HG03280 (cell line): ENCODE measurements around the gene OR6Y1.

Experiments
- ATAC-seq: cut with Tn5 transposase; IDR thresholded peaks from one replicate; pipeline ENCODE4 v1.9.1; 2021; ENCODE audit warnings: mild to moderate bottlenecking, moderate library complexity; ENCODE audit not compliant: unreplicated experiment

The OR6Y1 gene

DNA sequence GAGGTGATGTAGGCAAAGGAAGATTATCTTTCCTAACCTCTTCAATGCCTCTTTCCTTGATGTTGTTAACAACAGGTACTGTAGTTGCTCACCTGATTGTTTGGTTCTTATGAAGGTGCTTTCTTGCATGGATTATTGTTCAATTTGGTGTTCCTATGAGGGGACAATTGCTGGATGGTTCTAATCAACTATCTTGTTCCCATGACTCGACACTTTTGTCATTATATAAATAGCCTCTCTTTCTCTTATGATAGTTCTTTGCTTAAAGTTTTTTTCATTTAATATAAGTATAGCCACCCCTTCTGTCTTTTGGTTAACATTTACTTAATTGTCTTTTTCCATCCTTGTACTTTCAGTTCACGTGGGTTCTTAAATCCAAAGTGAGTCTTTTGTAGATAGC is 46.7 kb downstream of the OR6Y1 start:
- no peak for ATAC-seq

DNA sequence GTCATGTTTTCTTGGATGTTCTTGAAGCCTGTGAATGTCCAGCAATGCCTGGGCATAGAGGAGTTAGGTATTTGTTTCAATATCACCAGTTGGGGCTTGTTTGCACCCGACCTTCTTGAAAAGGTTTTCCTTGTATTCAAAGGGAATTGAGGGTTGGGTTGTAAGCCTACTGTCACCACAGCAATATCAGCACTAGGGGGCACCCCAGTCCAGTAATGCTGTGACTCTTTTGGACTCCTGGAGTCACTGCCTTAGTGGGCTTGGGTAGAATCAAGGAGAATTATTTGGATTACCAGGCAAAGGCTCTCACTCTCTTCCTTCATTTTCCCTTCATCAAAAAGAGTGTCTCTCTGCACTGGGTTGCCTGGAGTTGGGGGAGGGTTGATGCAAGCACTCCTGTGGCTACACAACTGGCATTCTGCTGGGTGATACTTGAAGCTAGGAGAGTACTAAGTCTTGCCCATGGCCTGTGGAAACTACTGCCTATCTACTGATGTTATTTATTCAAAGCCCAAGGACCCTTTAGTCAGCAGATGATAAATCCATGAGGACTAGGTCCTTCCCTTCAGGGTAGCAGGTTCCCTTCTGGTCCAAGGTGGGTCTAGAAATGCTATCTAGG is 47.7 kb downstream of the OR6Y1 start:
- ATAC-seq: no peak

DNA sequence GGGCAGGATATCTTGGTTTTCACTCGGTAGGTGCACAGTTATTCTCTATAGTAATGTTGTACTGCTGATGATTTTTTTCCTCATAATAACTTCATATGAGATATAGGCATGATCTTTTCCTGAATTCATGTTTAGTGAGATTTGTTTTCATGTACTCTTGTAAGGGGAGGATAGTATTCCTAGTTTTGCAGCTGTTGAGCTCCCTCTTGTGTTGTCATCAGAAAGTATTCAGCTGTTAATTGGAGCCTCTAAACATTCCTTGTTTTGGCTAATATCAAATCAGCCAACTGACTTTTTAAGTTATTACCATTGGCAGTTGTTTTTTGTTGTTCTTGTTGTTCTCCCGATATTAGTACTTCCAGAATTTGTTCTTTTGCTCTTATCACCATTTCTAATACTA is 57.8 kb downstream of the OR6Y1 start:
- ATAC-seq: no peak

DNA sequence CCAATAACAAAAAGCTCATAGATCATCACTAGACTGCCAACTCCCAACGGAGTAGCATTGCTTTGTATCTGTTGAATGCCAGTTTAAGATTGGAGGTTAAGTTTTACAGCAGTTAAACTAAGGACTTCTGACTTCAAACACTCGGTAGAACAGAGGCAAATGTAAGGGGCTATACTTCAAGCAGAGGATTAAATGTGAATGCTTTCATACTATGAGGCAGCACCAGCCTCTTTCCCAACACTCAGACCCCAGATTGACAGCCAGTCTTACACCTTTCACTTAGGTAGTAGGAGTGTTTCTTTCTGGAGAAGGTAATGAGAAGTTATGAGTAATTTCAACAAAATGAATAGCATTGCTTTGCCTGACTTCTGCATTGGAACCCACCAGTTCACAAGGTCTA is 59.4 kb downstream of the OR6Y1 start:
- no peak for ATAC-seq
